Vagina (tissue), 2 donors: ENCODE data around the gene POLR3GL.

Experiments used
- CTCF ChIP-seq, 3 experiments: fragments of 450-650 bp in 2 of 3; fragments of 200-600 bp in 1 of 3; sonication (generic) in 1 of 3; IDR thresholded peaks; one replicate each; pipeline ENCODE4 v1.5.1; 2017 to 2019; ENCODE audit warnings: antibody characterized with exemption in 3 of 3, mild to moderate bottlenecking in 2 of 3, moderate library complexity in 2 of 3
- POLR2A ChIP-seq, 2 donors: fragments of 450-650 bp; IDR thresholded peaks; one replicate each; pipeline ENCODE4 v1.6.1; 2017; ENCODE audit warnings: antibody characterized with exemption in 2 of 2, mild to moderate bottlenecking in 2 of 2, moderate library complexity in 2 of 2
- POLR2AphosphoS5 ChIP-seq, 2 donors: sonication (generic); formaldehyde crosslinking; IDR thresholded peaks; one replicate each; pipeline ENCODE4 v1.9.0; 2017; ENCODE audit warnings: antibody characterized with exemption in 2 of 2, mild to moderate bottlenecking in 2 of 2, low read depth in 1 of 2; ENCODE audit not compliant: insufficient read depth in 1 of 2

- TF ChIP-seq POLR2A (IDR thresholded peaks at IDR 0.05) (no peak), CTCF (IDR thresholded peaks at IDR 0.05) (no peak), POLR2AphosphoS5 (IDR thresholded peaks at IDR 0.05; ENCODE audit: insufficient read depth in 1 of 2, low read depth in 1 of 2) (no peak)
Observed at GRCh38 chr1:145991735-145992412, 27.4 kb downstream of the POLR3GL start.
